HG02938 (cell line): ENCODE data around the gene PGP.

ENCODE experiments used
- ATAC-seq: cut with Tn5 transposase; IDR thresholded peaks from one replicate; pipeline ENCODE4 v1.9.1; 2021; ENCODE audit warnings: mild to moderate bottlenecking, moderate library complexity; ENCODE audit not compliant: unreplicated experiment

PGP gene

GRCh38 chr16:2184346-2184745 is 30.3 kb downstream of the PGP start:
- no peak for ATAC-seq

GRCh38 chr16:2183671-2184070 is 31.0 kb downstream of the PGP start:
- ATAC-seq, result no peak

- ATAC-seq, result no peak
Measured at GRCh38 chr16:2181952-2182351, 32.7 kb downstream of the PGP start.

- no peak for ATAC-seq
Measured at GRCh38 chr16:2180962-2181923, 33.4 kb downstream of the PGP start.

GRCh38 chr16:2180461-2180860 is 34.2 kb downstream of the PGP start:
- no peak for ATAC-seq

- no peak for ATAC-seq
Measured at GRCh38 chr16:2179576-2179975, 35.1 kb downstream of the PGP start.

GRCh38 chr16:2179107-2179501 is 35.5 kb downstream of the PGP start:
- no peak for ATAC-seq

GRCh38 chr16:2178321-2179106 is 36.1 kb downstream of the PGP start:
- ATAC-seq, result no peak

- ATAC-seq, result no peak
Measured at GRCh38 chr16:2177561-2177960, 37.1 kb downstream of the PGP start.

GRCh38 chr16:2177101-2177500 is 37.5 kb downstream of the PGP start:
- ATAC-seq, result no peak

- no peak for ATAC-seq
Measured at GRCh38 chr16:2176047-2176446, 38.6 kb downstream of the PGP start.

- ATAC-seq, result no peak
Measured at GRCh38 chr16:2175454-2175853, 39.2 kb downstream of the PGP start.

- ATAC-seq, result no peak
Measured at GRCh38 chr16:2174396-2175131, 40.1 kb downstream of the PGP start.

- no peak for ATAC-seq
Measured at GRCh38 chr16:2173916-2174315, 40.7 kb downstream of the PGP start.

- ATAC-seq, result no peak
Measured at GRCh38 chr16:2173366-2173765, 41.3 kb downstream of the PGP start.

GRCh38 chr16:2172688-2173335 is 41.8 kb downstream of the PGP start:
- ATAC-seq, result no peak

GRCh38 chr16:2171601-2172178 is 43.0 kb downstream of the PGP start:
- ATAC-seq, result no peak

- no peak for ATAC-seq
Measured at GRCh38 chr16:2170587-2171435, 43.8 kb downstream of the PGP start.

- ATAC-seq, result no peak
Measured at GRCh38 chr16:2170080-2170479, 44.6 kb downstream of the PGP start.
